Activated naive CD4-positive, alpha-beta T cell treated with anti-CD3 and anti-CD28 coated beads for 36 hours (primary cell): ENCODE data around the gene TXN. TPM values are rescaled to one million over a fixed set of nuclear protein-coding genes. Genes with fewer than 3 reads are reported as not detected.
A peak's percentile ranks its signal among the peaks of the same experiment; 100 is the strongest.

Experiments used
- CTCF ChIA-PET: fragments of 350-600 bp; sonication (Branson Sonifier 250); formaldehyde crosslinking; loops from one replicate; lab custom pipeline; 2021; ENCODE audit warnings: antibody characterized with exemption; lab: Charles Lee
- DNase-seq: peaks from one replicate; pipeline ENCODE4 v3.0.0-alpha.2; 2020
- H3K27ac Mint-ChIP-seq: one replicate; pipeline ENCODE4 v1.8.0; 2021; ENCODE audit warnings: mild to moderate bottlenecking, mixed read lengths
- H3K27me3 Mint-ChIP-seq: one replicate; pipeline ENCODE4 v1.8.0; 2021; ENCODE audit warnings: low read depth, mixed read lengths
- H3K36me3 Mint-ChIP-seq: one replicate; pipeline ENCODE4 v1.8.0; 2021; ENCODE audit warnings: low read depth, mixed read lengths
- H3K4me1 Mint-ChIP-seq: one replicate; pipeline ENCODE4 v1.8.0; 2021; ENCODE audit warnings: low read depth, mixed read lengths
- H3K4me3 Mint-ChIP-seq: one replicate; pipeline ENCODE4 v1.8.0; 2021; ENCODE audit warnings: mild to moderate bottlenecking, moderate library complexity, mixed read lengths
- H3K9me3 Mint-ChIP-seq: one replicate; pipeline ENCODE4 v1.8.0; 2021; ENCODE audit warnings: mixed read lengths
- intact Hi-C: fragments of 100-400 bp; cut with micrococcal nuclease; formaldehyde crosslinking; loops from one replicate; pipeline ENCODE4 v1.15.1; 2023
- total RNA-seq, 2 experiments: library from RNA; stranded (reverse); gene quantifications; one replicate each; pipeline ENCODE4 v1.2.3, GENCODE V29; 2021

TXN gene
- total RNA-seq, 2 experiments from 2014 or later, result 460 to 475 TPM

GRCh38 chr9:110278080-110278707 is 21.9 kb upstream of the TXN start:
- H3K27ac Mint-ChIP-seq, result no peak overlapping the region
- H3K9me3 Mint-ChIP-seq, result no peaks in the 10 kb centered on the region
- intact Hi-C loops, result no loop called here
- H3K36me3 Mint-ChIP-seq, result no peaks in the 10 kb centered on the region
- H3K4me1 Mint-ChIP-seq, result peaks cover 5% of the 10 kb centered on the region
- no peak overlapping the region for H3K4me3 Mint-ChIP-seq
- no peak for DNase-seq
- peaks cover 6% of the 10 kb centered on the region for H3K27me3 Mint-ChIP-seq
- CTCF ChIA-PET, result no interaction called here

GRCh38 chr9:110276781-110277180 is 20.5 kb upstream of the TXN start:
- Mint-ChIP-seq H3K4me3 (no peak overlapping the region), H3K36me3 (no peaks in the 10 kb centered on the region), H3K27ac (no peak overlapping the region), H3K9me3 (no peaks in the 10 kb centered on the region), H3K4me1 (peaks cover 5% of the 10 kb centered on the region), H3K27me3 (peaks cover 6% of the 10 kb centered on the region)
- CTCF ChIA-PET, result no interaction called here
- intact Hi-C loops, result no loop called here
- no peak for DNase-seq

- no peak for DNase-seq
- peaks cover 2% of the 10 kb centered on the region for H3K27me3 Mint-ChIP-seq
- no peak overlapping the region for H3K27ac Mint-ChIP-seq
- H3K36me3 Mint-ChIP-seq, result no peaks in the 10 kb centered on the region
- H3K4me1 Mint-ChIP-seq, result no peaks in the 10 kb centered on the region
- no peaks in the 10 kb centered on the region for H3K9me3 Mint-ChIP-seq
- no peak overlapping the region for H3K4me3 Mint-ChIP-seq
- CTCF ChIA-PET, result no interaction called here
- intact Hi-C loops, result no loop called here
Observed at GRCh38 chr9:110270211-110270995, 14.1 kb upstream of the TXN start.

GRCh38 chr9:110266795-110267194 is 10.5 kb upstream of the TXN start:
- CTCF ChIA-PET, result no interaction called here
- Mint-ChIP-seq H3K27me3 (no peaks in the 10 kb centered on the region), H3K9me3 (no peaks in the 10 kb centered on the region), H3K27ac (no peak overlapping the region), H3K36me3 (no peaks in the 10 kb centered on the region), H3K4me3 (no peak overlapping the region), H3K4me1 (no peaks in the 10 kb centered on the region)
- no peak for DNase-seq
- intact Hi-C loops, result no loop called here

- H3K36me3 Mint-ChIP-seq, result no peaks in the 10 kb centered on the region
- no peaks in the 10 kb centered on the region for H3K9me3 Mint-ChIP-seq
- H3K4me3 Mint-ChIP-seq, result no peak overlapping the region
- CTCF ChIA-PET, result no interaction called here
- no peak for DNase-seq
- no peak overlapping the region for H3K27ac Mint-ChIP-seq
- intact Hi-C loops, result no loop called here
- H3K27me3 Mint-ChIP-seq, result no peaks in the 10 kb centered on the region
- peaks cover 24% of the 10 kb centered on the region for H3K4me1 Mint-ChIP-seq
Observed at GRCh38 chr9:110261632-110262031, 5.3 kb upstream of the TXN start.

GRCh38 chr9:110260911-110261310 is 4.6 kb upstream of the TXN start:
- Mint-ChIP-seq H3K9me3 (no peaks in the 10 kb centered on the region), H3K4me3 (no peak overlapping the region), H3K27ac (no peak overlapping the region), H3K4me1 (peaks cover 24% of the 10 kb centered on the region), H3K36me3 (peaks cover 2% of the 10 kb centered on the region), H3K27me3 (no peaks in the 10 kb centered on the region)
- intact Hi-C loops, result loop anchor here (1.0 kb wide), 1 partner anchor 7 kb away; no protein-coding TSS in a partner anchor
- no peak for DNase-seq
- CTCF ChIA-PET, result no interaction called here

GRCh38 chr9:110259566-110259965 is 3.3 kb upstream of the TXN start:
- Mint-ChIP-seq H3K4me3 (no peak overlapping the region), H3K4me1 (peaks cover 31% of the 10 kb centered on the region), H3K27ac (no peak overlapping the region), H3K9me3 (no peaks in the 10 kb centered on the region), H3K36me3 (peaks cover 10% of the 10 kb centered on the region), H3K27me3 (no peaks in the 10 kb centered on the region)
- DNase-seq, result no peak
- intact Hi-C loops, result loop anchor here (5.0 to 10.0 kb wide), 6 partner anchors 63 to 1655 kb away; partner anchors contain the start of genes CTNNAL1, DNAJC25 and ZNF483
- CTCF ChIA-PET, result interaction anchor here (0.5 to 0.6 kb wide), 3 partner anchors 55 to 1404 kb away, joined by 3 read pairs; no protein-coding TSS in a partner anchor

GRCh38 chr9:110258690-110259091 is 2.4 kb upstream of the TXN start:
- CTCF ChIA-PET, result interaction anchor here (1.4 kb wide), 1 partner anchor 10 kb away, joined by 5 read pairs; no protein-coding TSS in a partner anchor
- no peak overlapping the region for H3K4me3 Mint-ChIP-seq
- peaks cover 15% of the 10 kb centered on the region for H3K36me3 Mint-ChIP-seq
- no peaks in the 10 kb centered on the region for H3K27me3 Mint-ChIP-seq
- H3K4me1 Mint-ChIP-seq, result peaks cover 40% of the 10 kb centered on the region
- H3K9me3 Mint-ChIP-seq, result no peaks in the 10 kb centered on the region
- intact Hi-C loops, result loop anchor here (5.0 to 10.0 kb wide), 6 partner anchors 64 to 1656 kb away; partner anchors contain the start of genes CTNNAL1, DNAJC25 and ZNF483
- DNase-seq, result peak; percentile 36
- H3K27ac Mint-ChIP-seq, result peak overlapping the region; percentile 88

GRCh38 chr9:110257956-110258355 is 1.6 kb upstream of the TXN start:
- H3K9me3 Mint-ChIP-seq, result no peaks in the 10 kb centered on the region
- CTCF ChIA-PET, result interaction anchor here (0.6 to 1.4 kb wide), 2 partner anchors 10 to 1886 kb away, joined by 5 to 6 read pairs; no protein-coding TSS in a partner anchor
- H3K4me1 Mint-ChIP-seq, result peaks cover 48% of the 10 kb centered on the region
- H3K27me3 Mint-ChIP-seq, result no peaks in the 10 kb centered on the region
- H3K27ac Mint-ChIP-seq, result no peak overlapping the region
- peaks cover 20% of the 10 kb centered on the region for H3K36me3 Mint-ChIP-seq
- intact Hi-C loops, result loop anchor here (1.0 to 10.0 kb wide), 11 partner anchors 64 to 1657 kb away; partner anchors contain the start of genes CTNNAL1, DNAJC25 and ZNF483
- no peak for DNase-seq
- no peak overlapping the region for H3K4me3 Mint-ChIP-seq

- Mint-ChIP-seq H3K27ac (peak overlapping the region; percentile 96), H3K4me3 (peak overlapping the region; percentile 91), H3K4me1 (peaks cover 54% of the 10 kb centered on the region), H3K27me3 (no peaks in the 10 kb centered on the region), H3K9me3 (no peaks in the 10 kb centered on the region), H3K36me3 (peaks cover 26% of the 10 kb centered on the region)
- DNase-seq, result peak; percentile 71
- intact Hi-C loops, result loop anchor here (1.0 to 10.0 kb wide), 11 partner anchors 65 to 1658 kb away; partner anchors contain the start of genes CTNNAL1, DNAJC25 and ZNF483
- CTCF ChIA-PET, result interaction anchor here (0.6 to 1.4 kb wide), 3 partner anchors 11 to 1886 kb away, joined by 3 to 6 read pairs (median 5); no protein-coding TSS in a partner anchor
Observed at GRCh38 chr9:110257097-110257841, 962 bp upstream of the TXN start.

- H3K36me3 Mint-ChIP-seq, result peaks cover 32% of the 10 kb centered on the region
- peak; percentile 69 for DNase-seq
- CTCF ChIA-PET, result interaction anchor here (1.0 kb wide), 1 partner anchor 72 kb away, joined by 3 read pairs; no protein-coding TSS in a partner anchor
- H3K9me3 Mint-ChIP-seq, result no peaks in the 10 kb centered on the region
- no peaks in the 10 kb centered on the region for H3K27me3 Mint-ChIP-seq
- H3K4me3 Mint-ChIP-seq, result peak overlapping the region; percentile 91
- peak overlapping the region; percentile 94 for H3K27ac Mint-ChIP-seq
- peaks cover 58% of the 10 kb centered on the region for H3K4me1 Mint-ChIP-seq
- intact Hi-C loops, result loop anchor here (1.0 to 10.0 kb wide), 10 partner anchors 67 to 1659 kb away; partner anchors contain the start of genes CTNNAL1, DNAJC25 and ZNF483
Observed at GRCh38 chr9:110255463-110256379, 586 bp downstream of the TXN start.
